GM11168 (cell line): ENCODE data around the gene KIRREL1.

Experiments used
- in situ Hi-C: fragments of 300-500 bp; cut with MboI; formaldehyde crosslinking; loops from one replicate; pipeline ENCODE4 v1.12.0; 2022; ENCODE audit warnings: low sequenced_read_pairs; ENCODE audit not compliant: unreplicated experiment

Gene KIRREL1

GRCh38 chr1:157971769-157972168, 21.7 kb upstream of the KIRREL1 start:
- in situ Hi-C loops: no loop called here

GRCh38 chr1:157975228-157975950, 18.1 kb upstream of the KIRREL1 start:
- in situ Hi-C loops: no loop called here

GRCh38 chr1:157976888-157977287, 16.6 kb upstream of the KIRREL1 start:
- in situ Hi-C loops: no loop called here

GRCh38 chr1:157978586-157979403, 14.7 kb upstream of the KIRREL1 start:
- in situ Hi-C loops: no loop called here

GRCh38 chr1:157982136-157982535, 11.3 kb upstream of the KIRREL1 start:
- in situ Hi-C loops: loop anchor here (10.0 kb wide), 1 partner anchor 143 kb away; a partner anchor contains a TSS

- in situ Hi-C loops: loop anchor here (10.0 kb wide), 1 partner anchor 141 kb away; a partner anchor contains a TSS
Measured at GRCh38 chr1:157983787-157984186, 9.7 kb upstream of the KIRREL1 start.

GRCh38 chr1:157984469-157984868, 9.0 kb upstream of the KIRREL1 start:
- in situ Hi-C loops: loop anchor here (10.0 kb wide), 1 partner anchor 140 kb away; a partner anchor contains a TSS

- in situ Hi-C loops: loop anchor here (10.0 kb wide), 1 partner anchor 139 kb away; a partner anchor contains a TSS
Measured at GRCh38 chr1:157985473-157985872, 8.0 kb upstream of the KIRREL1 start.

GRCh38 chr1:157988002-157988401, 5.4 kb upstream of the KIRREL1 start:
- in situ Hi-C loops: loop anchor here (10.0 kb wide), 1 partner anchor 137 kb away; a partner anchor contains a TSS

- in situ Hi-C loops: no loop called here
Measured at GRCh38 chr1:157992031-157992832, 1.2 kb upstream of the KIRREL1 start.

GRCh38 chr1:157992833-157993146, 655 bp upstream of the KIRREL1 start:
- in situ Hi-C loops: no loop called here

GRCh38 chr1:157993918-157994605, 617 bp downstream of the KIRREL1 start:
- in situ Hi-C loops: no loop called here

GRCh38 chr1:157994704-157995582, 1.5 kb downstream of the KIRREL1 start:
- in situ Hi-C loops: no loop called here

GRCh38 chr1:157995583-157996169, 2.2 kb downstream of the KIRREL1 start:
- in situ Hi-C loops: no loop called here

GRCh38 chr1:157996433-157996832, 3.0 kb downstream of the KIRREL1 start:
- in situ Hi-C loops: no loop called here

- in situ Hi-C loops: no loop called here
Measured at GRCh38 chr1:158000507-158000906, 7.1 kb downstream of the KIRREL1 start.

- in situ Hi-C loops: no loop called here
Measured at GRCh38 chr1:158002022-158002630, 8.7 kb downstream of the KIRREL1 start.
